RWPE2 (cell line): Measurements from ENCODE around the gene DCAF6.

Source experiments
- ATAC-seq: fragments of 200-7000 bp; cut with Tn5 transposase; 3 replicates; pipeline ENCODE4 v1.9.1; 2021; ENCODE audit warnings: low read depth
- DNase-seq: peaks from one replicate; pipeline ENCODE4 v3.0.0-alpha.2; 2020; ENCODE audit warnings: low spot score
- H3K27ac ChIP-seq: fragments of 450-650 bp; 2 replicates; pipeline ENCODE4 v1.5.1; 2017; ENCODE audit warnings: mild to moderate bottlenecking; ENCODE audit not compliant: poor library complexity, severe bottlenecking
- H3K27me3 ChIP-seq: fragments of 250-450 bp; sonication (Bioruptor Pico); 2 replicates; pipeline ENCODE4 v1.5.1; 2021; ENCODE audit warnings: mild to moderate bottlenecking, moderate library complexity; ENCODE audit not compliant: insufficient read depth, poor library complexity, severe bottlenecking
- H3K36me3 ChIP-seq: fragments of 250-450 bp; sonication (Bioruptor Pico); 2 replicates; pipeline ENCODE4 v1.5.1; 2020; ENCODE audit warnings: low read depth, mild to moderate bottlenecking, moderate library complexity
- H3K4me1 ChIP-seq: fragments of 250-450 bp; sonication (Bioruptor Pico); 2 replicates; pipeline ENCODE4 v1.5.1; 2021; ENCODE audit warnings: mild to moderate bottlenecking, moderate library complexity; ENCODE audit not compliant: insufficient read depth, poor library complexity, severe bottlenecking
- H3K4me3 ChIP-seq: fragments of 250-450 bp; sonication (Bioruptor Pico); 2 replicates; pipeline ENCODE4 v1.5.1; 2021; ENCODE audit warnings: mild to moderate bottlenecking, moderate library complexity; ENCODE audit not compliant: severe bottlenecking
- H3K9me3 ChIP-seq: fragments of 250-450 bp; sonication (Bioruptor Pico); 2 replicates; pipeline ENCODE4 v1.5.1; 2021; ENCODE audit warnings: mild to moderate bottlenecking, moderate library complexity; ENCODE audit not compliant: severe bottlenecking
- TF ChIP-seq, protein P1 (sequence below): fragments of 450-650 bp; IDR thresholded peaks from one replicate; pipeline ENCODE4 v1.5.1; 2017; ENCODE audit warnings: mild to moderate bottlenecking, moderate library complexity; ENCODE audit not compliant: poor library complexity, severe bottlenecking

Gene DCAF6

GRCh38 chr1:167983797-167984420 lies 47.4 kb downstream of the DCAF6 start:
- peaks cover 22% of the 10 kb centered on the region for H3K4me1 ChIP-seq
- no peak overlapping the region for H3K27ac ChIP-seq
- H3K27me3 ChIP-seq, result no peaks in the 10 kb centered on the region

GRCh38 chr1:167984886-167985489 lies 48.5 kb downstream of the DCAF6 start:
- H3K9me3 ChIP-seq, result no peaks in the 10 kb centered on the region
- H3K27ac ChIP-seq, result no peak overlapping the region
- H3K27me3 ChIP-seq, result no peaks in the 10 kb centered on the region
- H3K4me3 ChIP-seq, result no peak overlapping the region
- TF ChIP-seq, protein P1, sequence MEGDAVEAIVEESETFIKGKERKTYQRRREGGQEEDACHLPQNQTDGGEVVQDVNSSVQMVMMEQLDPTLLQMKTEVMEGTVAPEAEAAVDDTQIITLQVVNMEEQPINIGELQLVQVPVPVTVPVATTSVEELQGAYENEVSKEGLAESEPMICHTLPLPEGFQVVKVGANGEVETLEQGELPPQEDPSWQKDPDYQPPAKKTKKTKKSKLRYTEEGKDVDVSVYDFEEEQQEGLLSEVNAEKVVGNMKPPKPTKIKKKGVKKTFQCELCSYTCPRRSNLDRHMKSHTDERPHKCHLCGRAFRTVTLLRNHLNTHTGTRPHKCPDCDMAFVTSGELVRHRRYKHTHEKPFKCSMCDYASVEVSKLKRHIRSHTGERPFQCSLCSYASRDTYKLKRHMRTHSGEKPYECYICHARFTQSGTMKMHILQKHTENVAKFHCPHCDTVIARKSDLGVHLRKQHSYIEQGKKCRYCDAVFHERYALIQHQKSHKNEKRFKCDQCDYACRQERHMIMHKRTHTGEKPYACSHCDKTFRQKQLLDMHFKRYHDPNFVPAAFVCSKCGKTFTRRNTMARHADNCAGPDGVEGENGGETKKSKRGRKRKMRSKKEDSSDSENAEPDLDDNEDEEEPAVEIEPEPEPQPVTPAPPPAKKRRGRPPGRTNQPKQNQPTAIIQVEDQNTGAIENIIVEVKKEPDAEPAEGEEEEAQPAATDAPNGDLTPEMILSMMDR, result no peak
- H3K4me1 ChIP-seq, result peaks cover 22% of the 10 kb centered on the region
- DNase-seq, result no peak
- H3K36me3 ChIP-seq, result peaks cover 15% of the 10 kb centered on the region
- no peak for ATAC-seq

More at GRCh38 chr1:167983797-167984420, 47.4 kb downstream of the DCAF6 start:
- H3K4me3 ChIP-seq, result no peak overlapping the region
- TF ChIP-seq, protein P1, result no peak
- H3K9me3 ChIP-seq, result no peaks in the 10 kb centered on the region
- DNase-seq (no peak), ATAC-seq (no peak)
- peaks cover 20% of the 10 kb centered on the region for H3K36me3 ChIP-seq

DNA sequence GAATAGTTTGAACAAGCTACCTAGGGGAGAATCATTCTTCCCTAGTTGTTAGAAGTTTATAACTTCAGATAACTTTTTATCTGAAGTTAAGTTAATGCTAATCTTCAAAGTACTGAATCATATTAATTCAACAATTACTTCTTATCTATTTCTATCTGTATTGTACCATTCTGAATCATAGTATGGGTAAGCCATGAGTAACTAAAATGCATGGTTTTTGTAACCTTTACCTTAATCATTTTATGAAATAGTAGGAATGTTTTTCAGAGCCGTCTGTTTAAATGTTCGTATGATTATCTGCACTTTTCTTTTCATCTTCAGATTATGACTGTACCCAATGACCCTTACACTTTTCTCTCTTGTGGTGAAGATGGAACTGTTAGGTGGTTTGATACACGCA lies 50.7 kb downstream of the DCAF6 start:
- ATAC-seq, result peak; percentile 66; the same call in 2 of the 3 replicates
- Histone ChIP-seq H3K27ac (no peak overlapping the region), H3K9me3 (peaks cover 2% of the 10 kb centered on the region), H3K36me3 (peaks cover 29% of the 10 kb centered on the region), H3K4me1 (peaks cover 22% of the 10 kb centered on the region), H3K4me3 (no peak overlapping the region), H3K27me3 (no peaks in the 10 kb centered on the region)
- DNase-seq, result no peak
- TF ChIP-seq, protein P1, result no peak

- no peak for DNase-seq
- H3K4me3 ChIP-seq, result no peak overlapping the region
- ATAC-seq, result no peak
- H3K27ac ChIP-seq, result no peak overlapping the region
- TF ChIP-seq, protein P1, result no peak
- no peaks in the 10 kb centered on the region for H3K27me3 ChIP-seq
- H3K9me3 ChIP-seq, result peaks cover 2% of the 10 kb centered on the region
- peaks cover 56% of the 10 kb centered on the region for H3K36me3 ChIP-seq
- peaks cover 9% of the 10 kb centered on the region for H3K4me1 ChIP-seq
Observed at GRCh38 chr1:167991546-167991945, 55.1 kb downstream of the DCAF6 start.

DNA sequence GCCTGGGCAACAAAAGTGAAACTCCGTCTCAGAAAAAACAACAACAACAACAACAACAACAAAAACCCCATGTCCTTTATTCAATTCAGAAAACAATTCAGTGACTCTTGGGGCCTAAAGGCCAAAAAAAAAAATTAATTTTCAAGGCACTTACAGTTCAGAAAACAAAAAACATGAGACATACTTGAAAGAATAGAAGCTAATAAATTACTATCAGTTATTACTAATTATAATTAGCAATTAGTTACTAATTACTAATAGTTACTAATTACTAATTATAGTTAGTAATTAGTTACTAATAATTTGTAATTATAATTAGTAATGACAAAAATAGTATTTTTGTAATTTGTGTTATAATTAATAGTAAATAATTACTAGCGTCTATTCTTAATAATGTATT lies 57.2 kb downstream of the DCAF6 start:
- Histone ChIP-seq H3K27ac (no peak overlapping the region), H3K27me3 (no peaks in the 10 kb centered on the region), H3K4me1 (no peaks in the 10 kb centered on the region), H3K9me3 (peaks cover 2% of the 10 kb centered on the region), H3K36me3 (peaks cover 68% of the 10 kb centered on the region), H3K4me3 (no peak overlapping the region)
- DNase-seq, result no peak
- no peak for ATAC-seq
- TF ChIP-seq, protein P1, result no peak
